Stomach (tissue), 4 donors: ENCODE measurements around the gene AXIN2.

Source experiments
- CTCF ChIP-seq, 7 experiments: fragments of 450-650 bp in 4 of 7; fragments of 200-600 bp in 3 of 7; sonication (generic) in 3 of 7; IDR thresholded peaks; one replicate each; pipeline ENCODE4 v1.5.1; 2016 to 2019; ENCODE audit warnings: antibody characterized with exemption in 7 of 7, control low read depth in 2 of 7, mild to moderate bottlenecking in 1 of 7
- POLR2A ChIP-seq, 4 donors: fragments of 450-650 bp; IDR thresholded peaks; one replicate each; pipeline ENCODE4 v1.6.1; 2016; ENCODE audit warnings: antibody characterized with exemption in 4 of 4, control low read depth in 2 of 4, mild to moderate bottlenecking in 1 of 4, moderate library complexity in 1 of 4
- POLR2AphosphoS5 ChIP-seq, 3 donors: sonication (generic); formaldehyde crosslinking; IDR thresholded peaks; one replicate each; pipeline ENCODE4 v1.6.1; 2016; ENCODE audit warnings: antibody characterized with exemption in 3 of 3

GRCh38 chr17:65584604-65585521, 23.4 kb upstream of the AXIN2 start:
- TF ChIP-seq POLR2AphosphoS5 (IDR thresholded peaks at IDR 0.05) (no peak), POLR2A (IDR thresholded peaks at IDR 0.05) (no peak), CTCF (IDR thresholded peaks at IDR 0.05) (no peak)
